HEK293 (cell line): ENCODE data around the gene ZNF619.

Source experiments
- SP2 ChIP-seq: fragments of 450-650 bp; formaldehyde crosslinking; IDR thresholded peaks from 2 replicates; pipeline ENCODE4 v1.5.1; 2016; ENCODE audit warnings: missing biosample characterization, missing genetic modification characterization
- ZBTB8A ChIP-seq: fragments of 450-650 bp; formaldehyde crosslinking; IDR thresholded peaks from 2 replicates; pipeline ENCODE4 v1.5.1; 2016; ENCODE audit warnings: missing biosample characterization, missing genetic modification characterization
- ZFP69B ChIP-seq: fragments of 450-650 bp; formaldehyde crosslinking; IDR thresholded peaks from 2 replicates; pipeline ENCODE4 v1.5.1; 2016; ENCODE audit warnings: missing biosample characterization, missing genetic modification characterization
- TF ChIP-seq, protein P1 (sequence below): fragments of 450-650 bp; formaldehyde crosslinking; IDR thresholded peaks from 2 replicates; pipeline ENCODE4 v1.5.1; 2016; ENCODE audit warnings: missing biosample characterization, missing genetic modification characterization
- TF ChIP-seq, protein P2 (sequence below): fragments of 450-650 bp; formaldehyde crosslinking; IDR thresholded peaks from 2 replicates; pipeline ENCODE4 v1.5.1; 2016; ENCODE audit warnings: missing biosample characterization, missing genetic modification characterization
- TF ChIP-seq, protein P3 (sequence below): fragments of 450-650 bp; IDR thresholded peaks from 2 replicates; pipeline ENCODE4 v1.5.1; 2018; ENCODE audit warnings: missing biosample characterization, missing genetic modification characterization
- TF ChIP-seq, protein P4 (sequence below): fragments of 450-650 bp; formaldehyde crosslinking; IDR thresholded peaks from 2 replicates; pipeline ENCODE4 v1.5.1; 2016; ENCODE audit warnings: missing biosample characterization, missing genetic modification characterization
- TF ChIP-seq, protein P5 (sequence below): sonication (generic); formaldehyde crosslinking; IDR thresholded peaks from 2 replicates; pipeline ENCODE4 v1.8.1; 2022; ENCODE audit warnings: mild to moderate bottlenecking, moderate library complexity, missing genetic modification reagents

DNA sequence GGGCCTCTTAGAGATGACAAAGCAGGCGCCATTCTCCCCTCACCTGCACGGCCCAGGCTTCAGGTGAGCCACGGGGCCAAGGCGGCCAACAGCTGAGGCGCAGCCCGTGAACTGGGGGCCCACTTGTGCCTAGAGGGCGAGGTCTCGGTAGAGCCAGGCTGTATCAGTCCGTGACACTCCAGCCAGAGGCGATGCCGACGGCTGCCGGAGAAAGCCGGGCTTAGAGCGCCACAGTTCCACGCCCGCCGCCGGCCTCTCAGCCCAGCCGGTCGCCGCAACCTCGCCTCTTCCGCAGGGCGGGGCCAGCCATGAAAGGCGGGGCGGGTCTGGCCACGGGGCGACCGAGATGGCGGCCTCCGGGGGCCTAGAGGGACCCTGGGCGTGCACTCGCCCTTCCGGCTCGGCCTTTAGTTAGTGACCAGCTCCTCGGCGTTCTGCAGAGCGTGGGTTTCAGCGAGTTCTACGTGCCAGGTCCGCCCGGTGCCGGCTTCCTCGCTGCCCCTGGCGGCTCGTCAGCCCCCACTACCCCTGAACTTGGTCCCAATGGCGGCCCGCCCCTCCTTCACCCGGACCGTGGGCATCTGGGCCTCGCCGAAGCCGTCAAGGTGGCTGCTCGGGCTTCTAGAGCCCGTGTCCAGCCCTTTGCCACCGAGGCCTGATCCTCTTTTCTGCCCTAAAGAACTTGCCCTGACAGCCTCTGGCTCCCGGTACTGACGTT, 47.8 kb downstream of the ZNF619 start, which contains the start of gene ZNF621:
- TF ChIP-seq ZFP69B (tag by site-specific recombination): 0 out of 2 replicates have a peak, but pooled peaks have one; percentile 27
- TF ChIP-seq, protein P1, sequence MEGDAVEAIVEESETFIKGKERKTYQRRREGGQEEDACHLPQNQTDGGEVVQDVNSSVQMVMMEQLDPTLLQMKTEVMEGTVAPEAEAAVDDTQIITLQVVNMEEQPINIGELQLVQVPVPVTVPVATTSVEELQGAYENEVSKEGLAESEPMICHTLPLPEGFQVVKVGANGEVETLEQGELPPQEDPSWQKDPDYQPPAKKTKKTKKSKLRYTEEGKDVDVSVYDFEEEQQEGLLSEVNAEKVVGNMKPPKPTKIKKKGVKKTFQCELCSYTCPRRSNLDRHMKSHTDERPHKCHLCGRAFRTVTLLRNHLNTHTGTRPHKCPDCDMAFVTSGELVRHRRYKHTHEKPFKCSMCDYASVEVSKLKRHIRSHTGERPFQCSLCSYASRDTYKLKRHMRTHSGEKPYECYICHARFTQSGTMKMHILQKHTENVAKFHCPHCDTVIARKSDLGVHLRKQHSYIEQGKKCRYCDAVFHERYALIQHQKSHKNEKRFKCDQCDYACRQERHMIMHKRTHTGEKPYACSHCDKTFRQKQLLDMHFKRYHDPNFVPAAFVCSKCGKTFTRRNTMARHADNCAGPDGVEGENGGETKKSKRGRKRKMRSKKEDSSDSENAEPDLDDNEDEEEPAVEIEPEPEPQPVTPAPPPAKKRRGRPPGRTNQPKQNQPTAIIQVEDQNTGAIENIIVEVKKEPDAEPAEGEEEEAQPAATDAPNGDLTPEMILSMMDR (tag by site-specific recombination): peak; percentile 54; the same call in 1 of the 2 replicates
- TF ChIP-seq, protein P2, sequence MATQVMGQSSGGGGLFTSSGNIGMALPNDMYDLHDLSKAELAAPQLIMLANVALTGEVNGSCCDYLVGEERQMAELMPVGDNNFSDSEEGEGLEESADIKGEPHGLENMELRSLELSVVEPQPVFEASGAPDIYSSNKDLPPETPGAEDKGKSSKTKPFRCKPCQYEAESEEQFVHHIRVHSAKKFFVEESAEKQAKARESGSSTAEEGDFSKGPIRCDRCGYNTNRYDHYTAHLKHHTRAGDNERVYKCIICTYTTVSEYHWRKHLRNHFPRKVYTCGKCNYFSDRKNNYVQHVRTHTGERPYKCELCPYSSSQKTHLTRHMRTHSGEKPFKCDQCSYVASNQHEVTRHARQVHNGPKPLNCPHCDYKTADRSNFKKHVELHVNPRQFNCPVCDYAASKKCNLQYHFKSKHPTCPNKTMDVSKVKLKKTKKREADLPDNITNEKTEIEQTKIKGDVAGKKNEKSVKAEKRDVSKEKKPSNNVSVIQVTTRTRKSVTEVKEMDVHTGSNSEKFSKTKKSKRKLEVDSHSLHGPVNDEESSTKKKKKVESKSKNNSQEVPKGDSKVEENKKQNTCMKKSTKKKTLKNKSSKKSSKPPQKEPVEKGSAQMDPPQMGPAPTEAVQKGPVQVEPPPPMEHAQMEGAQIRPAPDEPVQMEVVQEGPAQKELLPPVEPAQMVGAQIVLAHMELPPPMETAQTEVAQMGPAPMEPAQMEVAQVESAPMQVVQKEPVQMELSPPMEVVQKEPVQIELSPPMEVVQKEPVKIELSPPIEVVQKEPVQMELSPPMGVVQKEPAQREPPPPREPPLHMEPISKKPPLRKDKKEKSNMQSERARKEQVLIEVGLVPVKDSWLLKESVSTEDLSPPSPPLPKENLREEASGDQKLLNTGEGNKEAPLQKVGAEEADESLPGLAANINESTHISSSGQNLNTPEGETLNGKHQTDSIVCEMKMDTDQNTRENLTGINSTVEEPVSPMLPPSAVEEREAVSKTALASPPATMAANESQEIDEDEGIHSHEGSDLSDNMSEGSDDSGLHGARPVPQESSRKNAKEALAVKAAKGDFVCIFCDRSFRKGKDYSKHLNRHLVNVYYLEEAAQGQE (tag by site-specific recombination): no peak
- TF ChIP-seq, protein P3, sequence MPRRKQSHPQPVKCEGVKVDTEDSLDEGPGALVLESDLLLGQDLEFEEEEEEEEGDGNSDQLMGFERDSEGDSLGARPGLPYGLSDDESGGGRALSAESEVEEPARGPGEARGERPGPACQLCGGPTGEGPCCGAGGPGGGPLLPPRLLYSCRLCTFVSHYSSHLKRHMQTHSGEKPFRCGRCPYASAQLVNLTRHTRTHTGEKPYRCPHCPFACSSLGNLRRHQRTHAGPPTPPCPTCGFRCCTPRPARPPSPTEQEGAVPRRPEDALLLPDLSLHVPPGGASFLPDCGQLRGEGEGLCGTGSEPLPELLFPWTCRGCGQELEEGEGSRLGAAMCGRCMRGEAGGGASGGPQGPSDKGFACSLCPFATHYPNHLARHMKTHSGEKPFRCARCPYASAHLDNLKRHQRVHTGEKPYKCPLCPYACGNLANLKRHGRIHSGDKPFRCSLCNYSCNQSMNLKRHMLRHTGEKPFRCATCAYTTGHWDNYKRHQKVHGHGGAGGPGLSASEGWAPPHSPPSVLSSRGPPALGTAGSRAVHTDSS (tag by site-specific recombination): no peak; the same call in 1 of the 2 replicates
- TF ChIP-seq, protein P4, sequence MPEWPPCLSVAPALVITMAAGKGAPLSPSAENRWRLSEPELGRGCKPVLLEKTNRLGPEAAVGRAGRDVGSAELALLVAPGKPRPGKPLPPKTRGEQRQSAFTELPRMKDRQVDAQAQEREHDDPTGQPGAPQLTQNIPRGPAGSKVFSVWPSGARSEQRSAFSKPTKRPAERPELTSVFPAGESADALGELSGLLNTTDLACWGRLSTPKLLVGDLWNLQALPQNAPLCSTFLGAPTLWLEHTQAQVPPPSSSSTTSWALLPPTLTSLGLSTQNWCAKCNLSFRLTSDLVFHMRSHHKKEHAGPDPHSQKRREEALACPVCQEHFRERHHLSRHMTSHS: no peak
- TF ChIP-seq ZBTB8A (tag by site-specific recombination): peak; percentile 95
- TF ChIP-seq, protein P5, sequence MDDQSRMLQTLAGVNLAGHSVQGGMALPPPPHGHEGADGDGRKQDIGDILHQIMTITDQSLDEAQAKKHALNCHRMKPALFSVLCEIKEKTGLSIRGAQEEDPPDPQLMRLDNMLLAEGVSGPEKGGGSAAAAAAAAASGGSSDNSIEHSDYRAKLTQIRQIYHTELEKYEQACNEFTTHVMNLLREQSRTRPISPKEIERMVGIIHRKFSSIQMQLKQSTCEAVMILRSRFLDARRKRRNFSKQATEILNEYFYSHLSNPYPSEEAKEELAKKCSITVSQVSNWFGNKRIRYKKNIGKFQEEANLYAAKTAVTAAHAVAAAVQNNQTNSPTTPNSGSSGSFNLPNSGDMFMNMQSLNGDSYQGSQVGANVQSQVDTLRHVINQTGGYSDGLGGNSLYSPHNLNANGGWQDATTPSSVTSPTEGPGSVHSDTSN (CRISPR knock-in tag): no peak
- peak; percentile 69 for TF ChIP-seq SP2 (tag by site-specific recombination)
